GM13976 (cell line): ENCODE results near the gene DCPS.

Experiments used
- DNase-seq: peaks from one replicate; pipeline ENCODE4 v3.0.0; 2012; ENCODE audit warnings: low spot score
- CTCF ChIP-seq: IDR thresholded peaks from 2 replicates; pipeline ENCODE4 v1.5.1; 2012; ENCODE audit warnings: borderline replicate concordance, mild to moderate bottlenecking; ENCODE audit not compliant: insufficient read depth; ENCODE audit errors: extremely low read depth, missing control alignments, control extremely low read depth
- in situ Hi-C: fragments of 300-500 bp; cut with MboI; formaldehyde crosslinking; loops from one replicate; pipeline ENCODE4 v1.12.0; 2022; ENCODE audit warnings: low sequenced_read_pairs, mixed read lengths, inconsistent platforms; ENCODE audit not compliant: unreplicated experiment

Gene DCPS

GRCh38 chr11:126312961-126313360 lies 9.1 kb downstream of the DCPS start:
- no peak for TF ChIP-seq CTCF
- DNase-seq = no peak
- in situ Hi-C loops = no loop called here

- in situ Hi-C loops = no loop called here
- TF ChIP-seq CTCF = no peak
- no peak for DNase-seq
Observed at GRCh38 chr11:126313826-126314225, 10.0 kb downstream of the DCPS start.

GRCh38 chr11:126317432-126317755 lies 13.5 kb downstream of the DCPS start:
- in situ Hi-C loops = no loop called here
- no peak for TF ChIP-seq CTCF
- no peak for DNase-seq

GRCh38 chr11:126317756-126318573 lies 14.1 kb downstream of the DCPS start:
- no peak for DNase-seq
- TF ChIP-seq CTCF = no peak
- in situ Hi-C loops = no loop called here

- in situ Hi-C loops = no loop called here
Observed at GRCh38 chr11:126318574-126319373, 14.9 kb downstream of the DCPS start.

GRCh38 chr11:126319374-126319740 lies 15.5 kb downstream of the DCPS start:
- TF ChIP-seq CTCF = no peak
- in situ Hi-C loops = no loop called here
- no peak for DNase-seq

More at GRCh38 chr11:126318574-126319373, 14.9 kb downstream of the DCPS start:
- peak; percentile 63 for DNase-seq
- no peak for TF ChIP-seq CTCF
